Measurements from ENCODE around the gene CDK9. TPM values are rescaled to one million over a fixed set of nuclear protein-coding genes. Genes with fewer than 3 reads are reported as not detected.
A peak's percentile ranks its signal among the peaks of the same experiment; 100 is the strongest.

The CDK9 gene
- total and polyA plus RNA-seq, 10 of the 15 experiments (the other 5 are each of a cell fraction or from before 2014, with no cell fraction given), result 7.3 to 92.6 (median 51.6) TPM

- TF ChIP-seq JUND (IDR thresholded peaks at IDR 0.05; ENCODE audit: low read depth, low read length), result 0 out of 2 replicates have a peak, but pooled peaks have one; percentile 12
- no peak for TF ChIP-seq MTA3 (IDR thresholded peaks at IDR 0.05; ENCODE audit: borderline replicate concordance, low read length)
- peak; percentile 54; the same call in 1 of the 2 replicates for TF ChIP-seq NR2F1 (conservative IDR thresholded peaks at IDR 0.05)
- no peak for TF ChIP-seq FOS (IDR thresholded peaks at IDR 0.05; ENCODE audit: borderline replicate concordance, extremely low read depth, insufficient read length)
- TF ChIP-seq FOXM1 (IDR thresholded peaks at IDR 0.05; ENCODE audit: low read depth, low read length), result no peak
- TF ChIP-seq SUPT20H (IDR thresholded peaks at IDR 0.05; ENCODE audit: borderline replicate concordance, control insufficient read depth, low read depth, low read length), result no peak
- peak; percentile 82 for TF ChIP-seq PKNOX1 (IDR thresholded peaks at IDR 0.05)
- TF ChIP-seq SIN3A (IDR thresholded peaks at IDR 0.05; ENCODE audit: low read depth, low read length), result peak; percentile 85
- TF ChIP-seq, protein P1, sequence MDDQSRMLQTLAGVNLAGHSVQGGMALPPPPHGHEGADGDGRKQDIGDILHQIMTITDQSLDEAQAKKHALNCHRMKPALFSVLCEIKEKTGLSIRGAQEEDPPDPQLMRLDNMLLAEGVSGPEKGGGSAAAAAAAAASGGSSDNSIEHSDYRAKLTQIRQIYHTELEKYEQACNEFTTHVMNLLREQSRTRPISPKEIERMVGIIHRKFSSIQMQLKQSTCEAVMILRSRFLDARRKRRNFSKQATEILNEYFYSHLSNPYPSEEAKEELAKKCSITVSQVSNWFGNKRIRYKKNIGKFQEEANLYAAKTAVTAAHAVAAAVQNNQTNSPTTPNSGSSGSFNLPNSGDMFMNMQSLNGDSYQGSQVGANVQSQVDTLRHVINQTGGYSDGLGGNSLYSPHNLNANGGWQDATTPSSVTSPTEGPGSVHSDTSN (IDR thresholded peaks at IDR 0.05; ENCODE audit: insufficient replicate concordance, low read depth, low read length), result peak; percentile 75
- TF ChIP-seq, protein P2, sequence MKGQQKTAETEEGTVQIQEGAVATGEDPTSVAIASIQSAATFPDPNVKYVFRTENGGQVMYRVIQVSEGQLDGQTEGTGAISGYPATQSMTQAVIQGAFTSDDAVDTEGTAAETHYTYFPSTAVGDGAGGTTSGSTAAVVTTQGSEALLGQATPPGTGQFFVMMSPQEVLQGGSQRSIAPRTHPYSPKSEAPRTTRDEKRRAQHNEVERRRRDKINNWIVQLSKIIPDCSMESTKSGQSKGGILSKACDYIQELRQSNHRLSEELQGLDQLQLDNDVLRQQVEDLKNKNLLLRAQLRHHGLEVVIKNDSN (IDR thresholded peaks at IDR 0.05; ENCODE audit: borderline replicate concordance, extremely low read length, insufficient read depth, low read depth, low read length), result peak; percentile 68
- no peak for TF ChIP-seq CHD1 (IDR thresholded peaks at IDR 0.05; ENCODE audit: low read depth, low read length)
- 0 out of 2 replicates have a peak, but pooled peaks have one; percentile 41 for TF ChIP-seq YY1 (IDR thresholded peaks at IDR 0.05; ENCODE audit: low read depth, low read length)
- TF ChIP-seq NBN (IDR thresholded peaks at IDR 0.05), result peak; percentile 48
- TF ChIP-seq ESRRA (IDR thresholded peaks at IDR 0.05; ENCODE audit: low read length), result no peak
- no peak for TF ChIP-seq SREBF2 (IDR thresholded peaks at IDR 0.05; ENCODE audit: low read length)
- no peak for TF ChIP-seq ZNF274 (IDR thresholded peaks at IDR 0.05; ENCODE audit: insufficient read depth, insufficient read length)
- TF ChIP-seq BMI1 (IDR thresholded peaks at IDR 0.05; ENCODE audit: borderline replicate concordance), result no peak
- TF ChIP-seq STAT3 (IDR thresholded peaks at IDR 0.05; ENCODE audit: low read depth, low read length), result no peak
- TF ChIP-seq RELB (IDR thresholded peaks at IDR 0.05; ENCODE audit: low read depth), result peak; percentile 63
- 0 out of 2 replicates have a peak, but pooled peaks have one; percentile 3 for TF ChIP-seq ZBTB4 (CRISPR knock-in tag; IDR thresholded peaks at IDR 0.05)
- TF ChIP-seq SRF (IDR thresholded peaks at IDR 0.05; ENCODE audit: low read depth in 2 of 2, low read length in 2 of 2), result no peak
Observed at GRCh38 chr9:127802576-127803443, 17.0 kb downstream of the CDK9 start, which contains the start of gene FPGS (continued).
